Caco-2 (cell line): Measurements from ENCODE around the gene PELI2. TPM values are rescaled to one million over a fixed set of nuclear protein-coding genes. Genes with fewer than 3 reads are reported as not detected.

ENCODE experiments used
- BruUV-seq: library from RNA; stranded (reverse); fragments of 400-500 nt; replicated peaks from 2 replicates; lab custom pipeline; 2021; lab: Mats Ljungman, UMichigan
- CTCF ChIA-PET: fragments of 300-600 bp; sonication (Branson Sonifier 250); formaldehyde crosslinking; loops from one replicate; lab custom pipeline; 2022; ENCODE audit warnings: antibody characterized with exemption; lab: Charles Lee
- POLR2A ChIA-PET: fragments of 300-600 bp; sonication (Branson Sonifier 250); formaldehyde crosslinking; loops from one replicate; lab custom pipeline; 2022; ENCODE audit warnings: antibody characterized with exemption; lab: Charles Lee
- DNase-seq, 2 experiments: peaks; one replicate each; pipeline versions ENCODE4 v3.0.0 to v3.0.0-alpha.2; 2020 to 2022
- H3K27me3 ChIP-seq: replicated peaks from 2 replicates; pipeline ENCODE4 v1.6.0; 2011; ENCODE audit warnings: low read length; ENCODE audit not compliant: control insufficient read depth, insufficient read depth
- H3K36me3 ChIP-seq: 2 replicates; pipeline ENCODE4 v1.5.1; 2011; ENCODE audit warnings: low read length; ENCODE audit not compliant: control insufficient read depth, insufficient read depth
- H3K4me1 ChIP-seq: fragments of 250-450 bp; sonication (Bioruptor Pico); 2 replicates; pipeline ENCODE4 v1.5.1; 2020; ENCODE audit warnings: mild to moderate bottlenecking
- H3K4me3 ChIP-seq: 2 replicates; pipeline ENCODE4 v1.5.1; 2011; ENCODE audit warnings: low read depth, mild to moderate bottlenecking, control low read depth, low read length
- H3K9me3 ChIP-seq: fragments of 250-450 bp; sonication (Bioruptor Pico); 2 replicates; pipeline ENCODE4 v1.5.1; 2020; ENCODE audit warnings: mild to moderate bottlenecking, moderate library complexity
- H3K27ac Mint-ChIP-seq: one replicate; pipeline ENCODE4 v1.8.0; 2022; ENCODE audit warnings: mixed read lengths; ENCODE audit not compliant: unreplicated experiment
- H3K27me3 Mint-ChIP-seq: one replicate; pipeline ENCODE4 v1.8.0; 2022; ENCODE audit warnings: mixed read lengths; ENCODE audit not compliant: insufficient read depth, unreplicated experiment
- H3K36me3 Mint-ChIP-seq: one replicate; pipeline ENCODE4 v1.8.0; 2022; ENCODE audit warnings: mild to moderate bottlenecking, mixed read lengths; ENCODE audit not compliant: insufficient read depth, unreplicated experiment
- H3K4me1 Mint-ChIP-seq: one replicate; pipeline ENCODE4 v1.8.0; 2022; ENCODE audit warnings: low read depth, mixed read lengths; ENCODE audit not compliant: unreplicated experiment
- H3K4me3 Mint-ChIP-seq: one replicate; pipeline ENCODE4 v1.8.0; 2022; ENCODE audit warnings: mild to moderate bottlenecking, moderate library complexity, mixed read lengths; ENCODE audit not compliant: unreplicated experiment
- H3K9me3 Mint-ChIP-seq: one replicate; pipeline ENCODE4 v1.8.0; 2022; ENCODE audit warnings: mixed read lengths; ENCODE audit not compliant: unreplicated experiment
- CTCF ChIP-seq, 2 experiments: fragments of 200-600 bp in 1 of 2; IDR thresholded peaks; 1 replicate in 1 of 2; 2 replicates in 1 of 2; pipeline versions ENCODE4 v1.5.1 to v1.8.0; 2011 to 2022; ENCODE audit warnings: antibody characterized with exemption in 1 of 2, control low read depth in 1 of 2, inconsistent platforms in 1 of 2, low read depth in 1 of 2, low read length in 1 of 2, mild to moderate bottlenecking in 1 of 2, moderate library complexity in 1 of 2; ENCODE audit not compliant: insufficient read depth in 1 of 2, severe bottlenecking in 1 of 2, unreplicated experiment in 1 of 2
- intact Hi-C: fragments of 100-400 bp; cut with micrococcal nuclease; formaldehyde crosslinking; loops from one replicate; pipeline ENCODE4 v1.10.0; 2022; ENCODE audit not compliant: unreplicated experiment
- total RNA-seq: library from RNA; stranded (reverse); gene quantifications from 2 replicates; pipeline ENCODE4 v1.2.3, GENCODE V29; 2022

Gene PELI2
- total RNA-seq, 1 experiment from 2014 or later = 8.5 TPM

- H3K4me3 Mint-ChIP-seq = no peak overlapping the region
- ChIA-PET CTCF (no interaction called here), POLR2A (no interaction called here)
- TF ChIP-seq CTCF (IDR thresholded peaks at IDR 0.05; ENCODE audit: insufficient read depth in 1 of 2, low read depth in 1 of 2, low read length in 1 of 2, severe bottlenecking in 1 of 2, unreplicated experiment in 1 of 2) = no peak
- DNase-seq = no peak
- BruUV-seq = no TSS peak
- Histone ChIP-seq H3K9me3 (no peaks in the 10 kb centered on the region), H3K27me3 (no peaks in the 10 kb centered on the region), H3K4me3 (no peak overlapping the region), H3K4me1 (no peaks in the 10 kb centered on the region), H3K36me3 (no peaks in the 10 kb centered on the region)
- H3K9me3 Mint-ChIP-seq = no peaks in the 10 kb centered on the region
- H3K4me1 Mint-ChIP-seq = no peaks in the 10 kb centered on the region
- H3K27ac Mint-ChIP-seq = no peak overlapping the region
- no peaks in the 10 kb centered on the region for H3K36me3 Mint-ChIP-seq
- H3K27me3 Mint-ChIP-seq = no peaks in the 10 kb centered on the region
- intact Hi-C loops = no loop called here
Observed at GRCh38 chr14:56210571-56210970, 92.4 kb downstream of the PELI2 start.

GRCh38 chr14:56211084-56211483 lies 92.9 kb downstream of the PELI2 start:
- no TSS peak for BruUV-seq

GRCh38 chr14:56211844-56212243 lies 93.6 kb downstream of the PELI2 start:
- intact Hi-C loops = no loop called here
- Mint-ChIP-seq H3K27ac (no peak overlapping the region), H3K4me3 (no peak overlapping the region), H3K4me1 (no peaks in the 10 kb centered on the region), H3K36me3 (no peaks in the 10 kb centered on the region), H3K9me3 (no peaks in the 10 kb centered on the region), H3K27me3 (no peaks in the 10 kb centered on the region)
- Histone ChIP-seq H3K36me3 (no peaks in the 10 kb centered on the region), H3K4me3 (no peak overlapping the region), H3K9me3 (no peaks in the 10 kb centered on the region), H3K4me1 (no peaks in the 10 kb centered on the region), H3K27me3 (no peaks in the 10 kb centered on the region)
- no TSS peak for BruUV-seq
- DNase-seq = no peak
- TF ChIP-seq CTCF (IDR thresholded peaks at IDR 0.05; ENCODE audit: insufficient read depth in 1 of 2, low read depth in 1 of 2, low read length in 1 of 2, severe bottlenecking in 1 of 2, unreplicated experiment in 1 of 2) = no peak
- ChIA-PET CTCF (interaction anchor here (0.5 kb wide), 1 partner anchor 133 kb away, joined by 6 read pairs; no protein-coding TSS in a partner anchor), POLR2A (no interaction called here)

More at GRCh38 chr14:56211084-56211483, 92.9 kb downstream of the PELI2 start:
- Histone ChIP-seq H3K9me3 (no peaks in the 10 kb centered on the region), H3K4me1 (no peaks in the 10 kb centered on the region), H3K4me3 (no peak overlapping the region), H3K36me3 (no peaks in the 10 kb centered on the region), H3K27me3 (no peaks in the 10 kb centered on the region)
- no peaks in the 10 kb centered on the region for H3K36me3 Mint-ChIP-seq
- POLR2A ChIA-PET = no interaction called here
- H3K27ac Mint-ChIP-seq = no peak overlapping the region
- no peak overlapping the region for H3K4me3 Mint-ChIP-seq
- CTCF ChIA-PET = no interaction called here
- intact Hi-C loops = no loop called here
- H3K4me1 Mint-ChIP-seq = no peaks in the 10 kb centered on the region
- H3K27me3 Mint-ChIP-seq = no peaks in the 10 kb centered on the region
- H3K9me3 Mint-ChIP-seq = no peaks in the 10 kb centered on the region
- no peak for TF ChIP-seq CTCF (IDR thresholded peaks at IDR 0.05; ENCODE audit: insufficient read depth in 1 of 2, low read depth in 1 of 2, low read length in 1 of 2, severe bottlenecking in 1 of 2, unreplicated experiment in 1 of 2)
- no peak for DNase-seq
